PC-3 (cell line): Measurements from ENCODE around the gene TBX1.

ENCODE experiments used
- EZH2 ChIP-seq: fragments of 300-600 bp; sonication (generic); IDR thresholded peaks from one replicate; pipeline ENCODE4 v1.6.1; 2017; ENCODE audit warnings: antibody characterized with exemption, mild to moderate bottlenecking, low read length; ENCODE audit not compliant: unreplicated experiment
- TF ChIP-seq, protein P1 (sequence below): fragments of 300-600 bp; sonication (generic); conservative IDR thresholded peaks from 2 replicates; pipeline ENCODE4 v1.5.1; 2017; ENCODE audit warnings: antibody characterized with exemption, low read depth, mild to moderate bottlenecking, low read length

DNA sequence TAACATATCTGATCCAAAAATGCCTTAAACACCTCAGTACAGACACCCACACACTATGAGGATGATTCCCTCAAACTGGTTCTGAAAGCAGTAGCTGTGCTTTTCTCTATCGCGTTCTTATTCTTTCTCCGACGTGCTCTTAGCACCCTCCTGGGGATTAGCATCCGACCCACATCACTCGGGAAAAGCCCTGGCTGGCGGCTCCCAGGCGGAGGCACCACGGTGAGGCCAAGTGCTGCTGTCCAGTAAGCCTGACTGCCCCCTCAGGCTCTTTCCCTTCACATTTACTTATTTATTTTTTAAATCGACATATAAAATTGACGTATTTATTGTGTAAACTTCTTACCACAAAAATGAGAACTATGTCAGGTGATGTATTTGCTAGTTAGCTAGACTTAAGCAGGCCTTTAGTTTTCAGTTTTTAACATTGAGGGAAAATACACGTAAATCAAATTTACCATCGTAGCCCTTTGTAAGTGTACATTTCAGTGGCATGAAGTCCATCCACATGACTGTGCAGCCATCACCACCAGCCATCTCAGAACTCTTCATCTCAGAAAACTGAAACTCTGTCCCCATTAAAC is 19.2 kb downstream of the TBX1 start:
- TF ChIP-seq, protein P1, sequence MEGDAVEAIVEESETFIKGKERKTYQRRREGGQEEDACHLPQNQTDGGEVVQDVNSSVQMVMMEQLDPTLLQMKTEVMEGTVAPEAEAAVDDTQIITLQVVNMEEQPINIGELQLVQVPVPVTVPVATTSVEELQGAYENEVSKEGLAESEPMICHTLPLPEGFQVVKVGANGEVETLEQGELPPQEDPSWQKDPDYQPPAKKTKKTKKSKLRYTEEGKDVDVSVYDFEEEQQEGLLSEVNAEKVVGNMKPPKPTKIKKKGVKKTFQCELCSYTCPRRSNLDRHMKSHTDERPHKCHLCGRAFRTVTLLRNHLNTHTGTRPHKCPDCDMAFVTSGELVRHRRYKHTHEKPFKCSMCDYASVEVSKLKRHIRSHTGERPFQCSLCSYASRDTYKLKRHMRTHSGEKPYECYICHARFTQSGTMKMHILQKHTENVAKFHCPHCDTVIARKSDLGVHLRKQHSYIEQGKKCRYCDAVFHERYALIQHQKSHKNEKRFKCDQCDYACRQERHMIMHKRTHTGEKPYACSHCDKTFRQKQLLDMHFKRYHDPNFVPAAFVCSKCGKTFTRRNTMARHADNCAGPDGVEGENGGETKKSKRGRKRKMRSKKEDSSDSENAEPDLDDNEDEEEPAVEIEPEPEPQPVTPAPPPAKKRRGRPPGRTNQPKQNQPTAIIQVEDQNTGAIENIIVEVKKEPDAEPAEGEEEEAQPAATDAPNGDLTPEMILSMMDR: no peak
- TF ChIP-seq EZH2: no peak
